ENCODE data around the gene FOSL1.

DNA sequence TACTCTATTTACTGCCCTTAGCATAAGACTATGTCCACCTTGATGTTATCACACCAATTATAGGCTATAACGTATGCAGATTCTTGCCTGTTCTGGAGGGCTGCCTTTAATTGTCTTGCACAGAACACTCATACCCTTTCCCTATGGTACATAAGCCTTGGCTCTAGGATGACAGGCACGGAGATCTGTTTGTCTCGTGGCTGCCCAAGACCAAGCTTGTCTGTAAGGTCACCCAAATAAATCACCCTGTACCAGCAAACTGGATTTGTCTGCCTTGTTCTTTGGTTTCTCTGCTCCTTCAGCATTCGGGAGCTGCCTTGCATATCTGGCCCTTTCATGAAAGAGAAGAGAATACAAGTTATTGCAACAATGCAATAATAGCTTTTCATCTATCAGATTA, 37.6 kb upstream of the FOSL1 start:
- TF ChIP-seq, protein P1, sequence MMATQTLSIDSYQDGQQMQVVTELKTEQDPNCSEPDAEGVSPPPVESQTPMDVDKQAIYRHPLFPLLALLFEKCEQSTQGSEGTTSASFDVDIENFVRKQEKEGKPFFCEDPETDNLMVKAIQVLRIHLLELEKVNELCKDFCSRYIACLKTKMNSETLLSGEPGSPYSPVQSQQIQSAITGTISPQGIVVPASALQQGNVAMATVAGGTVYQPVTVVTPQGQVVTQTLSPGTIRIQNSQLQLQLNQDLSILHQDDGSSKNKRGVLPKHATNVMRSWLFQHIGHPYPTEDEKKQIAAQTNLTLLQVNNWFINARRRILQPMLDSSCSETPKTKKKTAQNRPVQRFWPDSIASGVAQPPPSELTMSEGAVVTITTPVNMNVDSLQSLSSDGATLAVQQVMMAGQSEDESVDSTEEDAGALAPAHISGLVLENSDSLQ (IDR thresholded peaks at IDR 0.05): no peak
- TF ChIP-seq L3MBTL2 (conservative IDR thresholded peaks at IDR 0.05): no peak
- TF ChIP-seq SUZ12 (IDR thresholded peaks at IDR 0.05): no peak
- TF ChIP-seq ELF4 (IDR thresholded peaks at IDR 0.05): no peak
